HG03159 (cell line): ENCODE results near the gene IMPACT.

Experiments
- ATAC-seq: cut with Tn5 transposase; IDR thresholded peaks from one replicate; pipeline ENCODE4 v1.9.1; 2021; ENCODE audit warnings: mild to moderate bottlenecking, moderate library complexity; ENCODE audit not compliant: unreplicated experiment

IMPACT gene

GRCh38 chr18:24474406-24474805 is 47.9 kb downstream of the IMPACT start:
- ATAC-seq = no peak

DNA sequence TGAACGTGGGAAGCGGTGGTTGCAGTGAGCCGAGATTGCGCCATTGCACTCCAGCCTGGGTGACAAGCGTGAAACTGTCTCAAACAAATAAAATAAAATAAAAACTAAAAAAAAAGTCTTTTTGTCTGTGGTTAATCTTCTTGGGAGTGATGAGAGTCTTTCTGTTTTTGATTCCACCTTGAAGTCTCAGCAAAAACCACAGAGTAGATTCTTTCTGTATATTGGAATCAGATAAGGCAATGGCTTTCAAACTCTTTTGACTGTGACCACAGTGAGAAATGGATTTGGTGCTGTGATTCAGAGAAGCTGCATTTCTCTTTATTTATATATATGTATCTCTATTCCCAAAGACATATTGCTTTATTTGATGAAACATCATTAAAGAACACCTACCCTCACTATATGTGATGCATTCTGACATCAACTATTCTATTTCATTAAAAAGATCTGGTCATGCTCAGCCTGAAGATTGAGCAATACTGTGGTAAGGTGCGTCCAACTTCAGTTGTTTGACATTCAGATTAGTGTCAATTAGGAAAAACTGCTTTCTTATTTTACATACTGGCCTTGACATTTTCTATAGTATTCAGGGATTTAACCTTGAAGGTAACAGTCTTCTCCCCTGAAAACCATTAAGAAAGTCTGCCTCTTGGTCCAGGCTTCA is 49.6 kb downstream of the IMPACT start:
- no peak for ATAC-seq

GRCh38 chr18:24479371-24479770 is 52.9 kb downstream of the IMPACT start:
- ATAC-seq = no peak

GRCh38 chr18:24482821-24483220 is 56.4 kb downstream of the IMPACT start:
- ATAC-seq = no peak

GRCh38 chr18:24485681-24486080 is 59.2 kb downstream of the IMPACT start:
- no peak for ATAC-seq

- ATAC-seq = no peak
Measured at GRCh38 chr18:24486684-24487083, 60.2 kb downstream of the IMPACT start.

GRCh38 chr18:24488824-24489493 is 62.5 kb downstream of the IMPACT start:
- no peak for ATAC-seq

- ATAC-seq = no peak
Measured at GRCh38 chr18:24490539-24490938, 64.1 kb downstream of the IMPACT start.

GRCh38 chr18:24491927-24492834 is 65.7 kb downstream of the IMPACT start:
- peak; percentile 79 for ATAC-seq

GRCh38 chr18:24494586-24494985 is 68.1 kb downstream of the IMPACT start:
- ATAC-seq = no peak

DNA sequence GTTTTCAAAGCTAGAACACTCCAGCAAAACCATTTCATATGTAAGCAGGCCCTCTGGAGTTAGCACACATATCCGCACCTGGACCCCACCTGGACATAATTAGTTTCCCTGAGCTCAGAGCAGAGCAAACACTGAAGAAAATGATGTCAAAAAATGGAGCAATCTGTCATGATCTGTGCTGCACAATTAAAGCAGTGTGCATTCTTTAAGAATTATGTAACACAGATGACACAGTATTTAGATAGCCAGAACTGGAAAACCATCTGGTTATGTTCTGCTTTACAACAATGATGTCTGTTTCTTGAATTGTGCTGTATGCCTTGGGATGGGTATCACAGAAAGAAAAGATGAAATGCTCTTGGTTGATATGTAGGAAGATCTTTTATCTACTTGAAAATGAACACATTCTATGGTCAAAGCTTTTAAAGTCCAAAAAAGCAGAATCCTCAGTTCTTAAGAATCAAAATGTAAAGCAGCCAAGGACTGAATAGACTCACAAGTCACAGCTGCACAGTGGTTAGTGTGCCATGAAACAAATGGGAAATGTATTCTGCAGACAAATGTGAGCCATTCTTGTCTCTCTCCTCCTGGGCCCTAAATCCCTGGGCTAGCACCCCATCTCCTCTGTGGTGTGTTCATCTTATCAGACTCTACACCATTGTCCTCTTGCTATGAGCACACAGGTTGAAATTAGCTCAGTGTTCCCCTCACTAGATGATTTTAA is 70.7 kb downstream of the IMPACT start:
- no peak for ATAC-seq

DNA sequence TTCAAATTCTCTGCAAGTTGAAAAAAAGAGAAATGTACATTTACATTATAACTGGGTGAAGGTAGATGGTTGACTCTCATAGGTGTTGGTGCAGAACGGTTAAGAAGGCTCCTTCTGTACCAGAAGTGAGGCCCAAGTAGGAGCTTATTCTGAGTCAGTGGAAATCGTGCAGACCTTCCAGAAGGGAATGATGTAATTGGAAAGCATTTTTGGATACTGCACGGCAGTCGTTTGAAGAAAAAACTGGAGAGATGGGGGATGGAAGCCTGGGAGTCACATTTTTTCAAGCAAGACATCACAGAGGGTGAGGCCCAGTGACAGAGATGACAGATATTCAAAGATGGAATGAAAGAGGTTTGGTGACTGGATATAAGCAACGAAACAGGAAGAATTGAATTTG is 73.3 kb downstream of the IMPACT start:
- no peak for ATAC-seq

- ATAC-seq = no peak
Measured at GRCh38 chr18:24500217-24500616, 73.7 kb downstream of the IMPACT start.

DNA sequence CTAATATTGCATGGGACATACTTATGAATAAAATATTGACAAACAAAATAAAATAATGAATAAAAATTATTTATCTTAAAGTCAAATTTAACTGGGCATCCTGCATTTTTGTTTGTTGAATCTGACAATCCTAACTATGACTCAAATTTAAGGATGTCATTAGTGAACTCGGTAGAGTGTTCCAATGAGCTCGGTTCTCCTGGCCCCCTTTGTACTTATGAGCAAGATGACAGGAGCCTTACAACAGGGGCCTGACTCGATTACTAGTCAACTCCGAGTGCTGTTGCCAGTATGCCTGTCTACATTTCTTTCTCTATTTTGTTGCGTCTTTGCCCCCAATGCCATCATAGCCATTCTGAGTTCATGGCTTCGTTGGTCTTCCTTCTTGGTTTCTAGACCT is 74.3 kb downstream of the IMPACT start:
- ATAC-seq = no peak

DNA sequence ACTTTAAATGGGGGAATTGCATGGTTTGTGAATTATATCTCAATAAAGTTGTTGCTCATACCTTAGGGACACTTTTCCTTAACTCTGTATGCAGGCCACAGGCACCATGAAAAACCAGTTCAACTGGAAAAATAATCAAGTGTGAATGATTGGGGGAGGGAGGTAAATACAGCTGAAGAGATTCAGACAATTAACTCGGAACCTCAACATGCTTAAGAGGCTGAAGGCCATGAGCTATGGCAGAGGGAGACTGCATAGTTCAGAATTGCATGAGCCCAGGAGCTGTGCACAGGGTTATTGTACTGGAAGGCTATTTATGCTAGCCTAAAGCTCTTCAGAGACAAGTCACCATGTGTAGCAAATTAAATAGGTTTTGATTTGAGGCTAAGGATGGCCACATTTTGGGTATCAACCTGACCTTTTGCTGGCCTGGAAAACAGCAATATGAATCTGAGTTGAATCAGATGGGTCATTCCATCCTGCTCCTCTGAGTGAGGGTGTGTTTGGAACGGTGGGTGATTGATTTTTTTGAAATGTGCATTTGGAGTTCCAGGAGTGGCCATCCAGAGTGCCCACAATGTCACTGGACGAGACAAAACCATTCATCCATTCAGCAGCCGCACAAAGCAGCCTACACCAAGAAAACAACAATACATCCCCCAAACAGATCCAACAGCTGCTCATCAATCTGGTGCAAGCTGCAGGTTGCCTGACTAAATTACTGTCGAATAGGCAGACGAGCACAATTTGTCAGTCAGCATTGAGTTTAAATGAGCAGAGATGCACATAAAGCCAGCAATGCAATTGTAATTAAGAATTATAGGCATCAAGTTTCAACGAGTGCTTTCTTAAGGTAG is 76.4 kb downstream of the IMPACT start:
- no peak for ATAC-seq
